Neutrophil (primary cell): ENCODE measurements around the gene CFAP92.

Experiments used
- H3K27ac ChIP-seq: fragments of 200-600 bp; sonication (generic); 2 replicates; pipeline ENCODE4 v1.5.1; 2016; ENCODE audit warnings: mild to moderate bottlenecking, moderate library complexity
- H3K27me3 ChIP-seq: fragments of 200-600 bp; sonication (generic); 2 replicates; pipeline ENCODE4 v1.6.0; 2016; ENCODE audit warnings: mild to moderate bottlenecking
- H3K36me3 ChIP-seq: fragments of 200-600 bp; sonication (generic); 2 replicates; pipeline ENCODE4 v1.5.1; 2017
- H3K4me1 ChIP-seq, 2 experiments: fragments of 200-600 bp in 1 of 2; sonication (generic) in 1 of 2; 1 replicate in 1 of 2; 2 replicates in 1 of 2; pipeline versions ENCODE4 v1.5.1 to v1.6.1; 2013 to 2016; ENCODE audit warnings: low read depth in 1 of 2, low read length in 1 of 2, mild to moderate bottlenecking in 1 of 2, moderate library complexity in 1 of 2; ENCODE audit not compliant: control insufficient read depth in 1 of 2, insufficient read depth in 1 of 2
- H3K4me3 ChIP-seq, 2 experiments: fragments of 200-600 bp in 1 of 2; sonication (generic) in 1 of 2; 1 replicate in 1 of 2; 2 replicates in 1 of 2; pipeline ENCODE4 v1.5.1; 2013 to 2016; ENCODE audit warnings: low read depth in 1 of 2, low read length in 1 of 2, mild to moderate bottlenecking in 1 of 2, moderate library complexity in 1 of 2
- H3K9me3 ChIP-seq: fragments of 200-600 bp; sonication (generic); 2 replicates; pipeline ENCODE4 v1.5.1; 2016
- TF ChIP-seq, protein P1 (sequence below): fragments of 200-600 bp; sonication (generic); IDR thresholded peaks from 2 replicates; pipeline ENCODE4 v1.5.1; 2016; ENCODE audit warnings: antibody characterized with exemption

CFAP92 gene

DNA sequence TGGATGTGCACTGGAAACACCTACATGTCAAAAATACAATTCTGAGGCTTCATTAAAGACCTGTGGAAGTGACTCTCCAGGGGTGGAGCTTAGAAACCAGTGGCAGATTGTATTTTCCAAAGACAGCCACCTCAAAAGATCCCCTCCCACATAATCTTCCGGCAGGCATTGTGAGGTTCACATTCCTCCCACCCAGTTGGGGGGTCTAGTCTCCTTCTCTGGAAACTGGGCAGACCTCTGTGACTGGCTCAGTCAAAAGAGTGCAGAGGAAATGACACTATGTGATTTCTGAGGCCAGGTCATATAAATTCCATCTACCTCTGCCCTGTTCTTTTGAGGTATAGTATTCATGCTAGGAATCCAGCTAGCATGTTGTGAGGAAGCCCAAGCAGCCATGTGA lies 1.9 kb upstream of the CFAP92 start:
- Histone ChIP-seq H3K9me3 (no peaks in the 10 kb centered on the region), H3K27ac (no peak overlapping the region), H3K27me3 (peaks cover 62% of the 10 kb centered on the region), H3K4me1 (peaks cover 33 to 37% of the 10 kb centered on the region in 2 experiments), H3K36me3 (no peaks in the 10 kb centered on the region), H3K4me3 (no peak overlapping the region)
- TF ChIP-seq, protein P1, sequence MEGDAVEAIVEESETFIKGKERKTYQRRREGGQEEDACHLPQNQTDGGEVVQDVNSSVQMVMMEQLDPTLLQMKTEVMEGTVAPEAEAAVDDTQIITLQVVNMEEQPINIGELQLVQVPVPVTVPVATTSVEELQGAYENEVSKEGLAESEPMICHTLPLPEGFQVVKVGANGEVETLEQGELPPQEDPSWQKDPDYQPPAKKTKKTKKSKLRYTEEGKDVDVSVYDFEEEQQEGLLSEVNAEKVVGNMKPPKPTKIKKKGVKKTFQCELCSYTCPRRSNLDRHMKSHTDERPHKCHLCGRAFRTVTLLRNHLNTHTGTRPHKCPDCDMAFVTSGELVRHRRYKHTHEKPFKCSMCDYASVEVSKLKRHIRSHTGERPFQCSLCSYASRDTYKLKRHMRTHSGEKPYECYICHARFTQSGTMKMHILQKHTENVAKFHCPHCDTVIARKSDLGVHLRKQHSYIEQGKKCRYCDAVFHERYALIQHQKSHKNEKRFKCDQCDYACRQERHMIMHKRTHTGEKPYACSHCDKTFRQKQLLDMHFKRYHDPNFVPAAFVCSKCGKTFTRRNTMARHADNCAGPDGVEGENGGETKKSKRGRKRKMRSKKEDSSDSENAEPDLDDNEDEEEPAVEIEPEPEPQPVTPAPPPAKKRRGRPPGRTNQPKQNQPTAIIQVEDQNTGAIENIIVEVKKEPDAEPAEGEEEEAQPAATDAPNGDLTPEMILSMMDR: no peak

GRCh38 chr3:128994581-128995546 lies 988 bp upstream of the CFAP92 start:
- peaks cover 54% of the 10 kb centered on the region for H3K27me3 ChIP-seq
- peaks cover 33 to 44% of the 10 kb centered on the region in 2 experiments for H3K4me1 ChIP-seq
- H3K27ac ChIP-seq: peak overlapping the region; percentile 95
- no peaks in the 10 kb centered on the region for H3K9me3 ChIP-seq
- TF ChIP-seq, protein P1: no peak
- H3K4me3 ChIP-seq: peak overlapping the region; percentile 80 to 84
- no peaks in the 10 kb centered on the region for H3K36me3 ChIP-seq

DNA sequence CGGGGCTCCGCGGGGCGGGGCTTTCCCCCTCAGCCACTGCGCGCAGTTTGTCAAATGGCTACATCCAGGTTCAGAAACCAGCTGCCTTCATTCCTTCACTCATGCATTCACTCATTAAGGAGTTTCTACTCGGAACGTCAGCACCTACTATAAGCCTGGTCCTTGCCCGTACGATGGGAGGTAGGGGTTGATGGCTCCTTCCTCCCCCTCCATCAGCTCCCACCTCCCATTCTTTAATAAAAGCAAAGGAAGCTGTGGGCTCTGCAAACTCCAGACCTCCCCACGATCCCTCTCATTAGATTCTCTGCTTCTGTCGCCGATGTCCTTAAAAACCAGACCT lies 267 bp upstream of the CFAP92 start:
- peaks cover 46% of the 10 kb centered on the region for H3K27me3 ChIP-seq
- peaks cover 33 to 47% of the 10 kb centered on the region in 2 experiments for H3K4me1 ChIP-seq
- H3K36me3 ChIP-seq: no peaks in the 10 kb centered on the region
- H3K27ac ChIP-seq: peak overlapping the region; percentile 95
- TF ChIP-seq, protein P1: no peak
- peak overlapping the region; percentile 80 to 84 for H3K4me3 ChIP-seq
- H3K9me3 ChIP-seq: no peaks in the 10 kb centered on the region

DNA sequence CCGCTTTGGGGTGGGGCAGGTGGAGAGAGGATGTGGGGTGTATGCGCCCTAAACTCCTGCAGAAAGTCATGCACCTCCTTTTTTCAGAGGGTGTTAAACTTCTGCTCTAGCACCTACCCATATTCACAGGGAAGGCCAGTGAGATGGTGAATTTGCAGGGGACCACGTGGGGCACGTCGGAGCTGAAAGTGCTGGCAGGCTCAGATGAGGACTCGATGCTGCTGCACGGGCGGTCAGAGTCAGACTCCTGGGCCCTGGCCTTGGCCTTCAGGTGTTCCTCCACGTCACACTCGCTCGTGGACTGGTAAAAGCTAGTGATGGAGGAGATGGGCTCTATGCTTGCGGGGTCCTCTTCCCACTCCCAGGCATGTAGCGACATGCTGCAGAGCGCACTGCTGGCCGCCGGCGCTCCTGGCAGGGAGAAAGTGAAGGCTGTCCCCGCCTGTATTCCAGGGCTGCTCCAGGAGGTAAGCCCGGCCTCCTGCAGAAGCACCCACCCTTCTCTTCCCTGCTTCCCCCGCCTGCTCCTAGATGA lies 883 bp downstream of the CFAP92 start:
- no peaks in the 10 kb centered on the region for H3K9me3 ChIP-seq
- peaks cover 40 to 47% of the 10 kb centered on the region in 2 experiments for H3K4me1 ChIP-seq
- no peaks in the 10 kb centered on the region for H3K36me3 ChIP-seq
- H3K27ac ChIP-seq: peak overlapping the region; percentile 95
- TF ChIP-seq, protein P1: no peak
- peaks cover 35% of the 10 kb centered on the region for H3K27me3 ChIP-seq
- peak overlapping the region; percentile 80 to 84 for H3K4me3 ChIP-seq

GRCh38 chr3:128991355-128991895 lies 2.5 kb downstream of the CFAP92 start:
- peaks cover 19% of the 10 kb centered on the region for H3K27me3 ChIP-seq
- peak overlapping the region; percentile 80 to 84 for H3K4me3 ChIP-seq
- H3K27ac ChIP-seq: peak overlapping the region; percentile 95
- peaks cover 41 to 47% of the 10 kb centered on the region in 2 experiments for H3K4me1 ChIP-seq
- TF ChIP-seq, protein P1: no peak
- H3K9me3 ChIP-seq: no peaks in the 10 kb centered on the region
- no peaks in the 10 kb centered on the region for H3K36me3 ChIP-seq
